Upper lobe of right lung (tissue), 1 donor: ENCODE results near the gene RAB29. TPM values are rescaled to one million over a fixed set of nuclear protein-coding genes. Genes with fewer than 3 reads are reported as not detected.
A peak's percentile ranks its signal among the peaks of the same experiment; 100 is the strongest.

ENCODE experiments used
- ATAC-seq: fragments of 200-7000 bp; cut with Tn5 transposase; one replicate; pipeline ENCODE4 v1.9.1; 2020; ENCODE audit warnings: mild to moderate bottlenecking, moderate library complexity
- DNase-seq: peaks from one replicate; pipeline ENCODE4 v3.0.0-alpha.2; 2020
- H3K27ac ChIP-seq: fragments of 200-600 bp; one replicate; pipeline ENCODE4 v1.8.0; 2022
- H3K27me3 ChIP-seq: fragments of 200-600 bp; one replicate; pipeline ENCODE4 v1.8.0; 2022; ENCODE audit warnings: mild to moderate bottlenecking
- H3K36me3 ChIP-seq: fragments of 200-600 bp; one replicate; pipeline ENCODE4 v1.8.0; 2022
- H3K4me1 ChIP-seq: fragments of 200-600 bp; one replicate; pipeline ENCODE4 v1.8.0; 2022
- H3K4me3 ChIP-seq: fragments of 200-600 bp; one replicate; pipeline ENCODE4 v1.8.0; 2022; ENCODE audit warnings: mild to moderate bottlenecking
- H3K9me3 ChIP-seq: fragments of 200-600 bp; one replicate; pipeline ENCODE4 v1.8.0; 2022
- intact Hi-C: fragments of 100-400 bp; cut with DNase I; formaldehyde crosslinking; loops from one replicate; pipeline ENCODE4 v1.11.0; 2022
- total RNA-seq: library from RNA; stranded (reverse); fragmentation: NEBNext Ultra II Directional; extraction: Animal tissue kit (Norgen Biotek cat#: 25700); gene quantifications from one replicate; pipeline ENCODE4 v1.2.1, GENCODE V29; 2021
- TF ChIP-seq, protein P1 (sequence below): fragments of 200-600 bp; IDR thresholded peaks from one replicate; pipeline ENCODE4 v1.8.0; 2022; ENCODE audit warnings: antibody characterized with exemption
- donor health status: DM: no; HTN: yes; CAD: no; lungs with severe emphysema.

The RAB29 gene
- total RNA-seq, 1 donor from 2014 or later: 24.7 TPM

DNA sequence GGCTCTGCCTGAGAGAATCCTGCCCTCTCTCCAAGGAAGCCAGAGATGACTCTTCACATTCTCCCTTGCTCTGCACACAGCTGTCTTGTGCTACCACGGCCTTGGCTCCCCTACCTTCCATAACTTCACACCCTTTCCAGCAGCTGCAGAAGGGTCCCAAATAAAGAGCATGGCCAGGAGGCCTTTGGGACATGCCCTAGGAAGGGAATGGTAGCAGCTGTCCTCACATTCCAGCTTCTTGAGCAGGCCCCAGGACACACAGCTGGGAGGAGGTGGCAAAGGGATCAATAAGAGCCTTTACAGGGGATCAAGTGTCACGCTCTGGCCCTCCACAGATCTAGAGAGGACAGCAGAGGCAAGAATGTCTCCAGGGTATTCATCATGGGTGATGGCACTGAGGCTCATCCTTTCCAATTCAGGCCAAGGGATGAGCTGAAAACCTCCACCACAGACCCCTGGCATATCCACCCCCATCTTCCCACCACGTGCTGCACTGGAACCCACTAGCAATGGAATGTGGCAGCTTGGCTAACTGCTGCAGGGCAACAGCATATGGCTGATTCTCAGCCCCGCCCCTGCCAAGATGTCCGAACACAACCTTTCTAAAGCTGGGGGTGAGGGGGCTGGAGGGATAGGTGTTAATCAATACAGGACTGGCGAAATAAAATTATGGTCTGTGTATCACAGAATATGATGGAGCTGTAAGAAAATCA lies 17.8 kb upstream of the RAB29 start:
- Histone ChIP-seq H3K36me3 (peaks cover 70% of the 10 kb centered on the region), H3K4me1 (no peaks in the 10 kb centered on the region), H3K9me3 (no peaks in the 10 kb centered on the region), H3K27me3 (no peaks in the 10 kb centered on the region), H3K27ac (no peak overlapping the region), H3K4me3 (no peak overlapping the region)
- TF ChIP-seq, protein P1, sequence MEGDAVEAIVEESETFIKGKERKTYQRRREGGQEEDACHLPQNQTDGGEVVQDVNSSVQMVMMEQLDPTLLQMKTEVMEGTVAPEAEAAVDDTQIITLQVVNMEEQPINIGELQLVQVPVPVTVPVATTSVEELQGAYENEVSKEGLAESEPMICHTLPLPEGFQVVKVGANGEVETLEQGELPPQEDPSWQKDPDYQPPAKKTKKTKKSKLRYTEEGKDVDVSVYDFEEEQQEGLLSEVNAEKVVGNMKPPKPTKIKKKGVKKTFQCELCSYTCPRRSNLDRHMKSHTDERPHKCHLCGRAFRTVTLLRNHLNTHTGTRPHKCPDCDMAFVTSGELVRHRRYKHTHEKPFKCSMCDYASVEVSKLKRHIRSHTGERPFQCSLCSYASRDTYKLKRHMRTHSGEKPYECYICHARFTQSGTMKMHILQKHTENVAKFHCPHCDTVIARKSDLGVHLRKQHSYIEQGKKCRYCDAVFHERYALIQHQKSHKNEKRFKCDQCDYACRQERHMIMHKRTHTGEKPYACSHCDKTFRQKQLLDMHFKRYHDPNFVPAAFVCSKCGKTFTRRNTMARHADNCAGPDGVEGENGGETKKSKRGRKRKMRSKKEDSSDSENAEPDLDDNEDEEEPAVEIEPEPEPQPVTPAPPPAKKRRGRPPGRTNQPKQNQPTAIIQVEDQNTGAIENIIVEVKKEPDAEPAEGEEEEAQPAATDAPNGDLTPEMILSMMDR: no peak
- ATAC-seq (no peak), DNase-seq (no peak)
- intact Hi-C loops: loop anchor here (10.0 kb wide), 1 partner anchor 122 kb away; no protein-coding TSS in a partner anchor

DNA sequence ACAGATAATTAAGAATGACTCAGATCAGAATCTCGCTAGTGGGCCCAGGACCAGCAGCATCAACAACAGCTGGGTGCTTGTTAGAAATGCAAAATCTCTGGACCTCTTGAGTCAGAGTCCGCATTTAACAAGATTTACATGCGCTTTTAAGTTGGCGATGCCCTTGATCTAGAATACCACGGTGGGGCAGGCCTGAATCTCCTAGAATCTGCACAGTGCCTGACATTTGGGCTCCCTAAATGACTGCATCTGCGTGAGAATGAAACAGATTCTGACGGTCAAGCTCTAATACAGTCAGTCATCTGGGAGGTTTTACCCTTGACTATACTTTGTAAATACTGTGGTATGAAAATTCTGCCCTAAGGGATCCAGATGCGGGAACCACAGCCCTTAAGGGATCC lies 17.2 kb upstream of the RAB29 start:
- intact Hi-C loops: loop anchor here (10.0 kb wide), 1 partner anchor 122 kb away; no protein-coding TSS in a partner anchor
- H3K27ac ChIP-seq: no peak overlapping the region
- TF ChIP-seq, protein P1: no peak
- no peaks in the 10 kb centered on the region for H3K9me3 ChIP-seq
- no peak for ATAC-seq
- no peaks in the 10 kb centered on the region for H3K27me3 ChIP-seq
- H3K4me1 ChIP-seq: no peaks in the 10 kb centered on the region
- H3K4me3 ChIP-seq: no peak overlapping the region
- peaks cover 64% of the 10 kb centered on the region for H3K36me3 ChIP-seq
- no peak for DNase-seq

DNA sequence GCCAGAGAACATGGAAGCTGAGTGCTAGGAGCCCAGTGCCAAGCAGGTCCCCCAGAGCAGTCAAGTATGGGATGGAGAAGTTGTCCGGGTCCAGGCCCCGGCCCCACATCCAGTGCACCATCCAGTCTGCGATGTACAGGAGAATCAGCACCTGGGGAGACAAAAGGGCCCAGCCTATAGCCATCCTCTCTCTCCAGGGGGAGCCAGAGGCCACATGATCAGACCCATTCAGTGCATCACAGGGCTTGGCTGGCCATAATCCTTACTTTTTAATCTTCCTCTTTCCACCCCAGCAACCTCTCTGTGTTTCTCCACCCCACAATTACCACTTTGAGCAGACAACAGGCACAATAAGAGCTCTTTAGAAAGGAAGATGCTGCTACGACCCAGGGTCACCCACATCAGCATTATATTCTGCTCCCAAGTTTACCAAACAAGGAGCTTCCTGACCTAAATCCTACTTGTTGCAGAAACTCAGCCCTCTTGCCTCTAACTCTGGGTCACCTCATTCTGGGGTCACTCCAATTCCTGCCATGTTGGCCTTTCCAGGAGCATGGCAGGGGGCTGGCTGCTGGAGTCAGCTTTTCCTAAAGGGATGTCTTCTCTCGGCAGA lies 16.4 kb upstream of the RAB29 start:
- ATAC-seq (peak; percentile 92), DNase-seq (no peak)
- Histone ChIP-seq H3K27me3 (no peaks in the 10 kb centered on the region), H3K4me3 (no peak overlapping the region), H3K4me1 (no peaks in the 10 kb centered on the region), H3K27ac (no peak overlapping the region), H3K36me3 (peaks cover 56% of the 10 kb centered on the region), H3K9me3 (no peaks in the 10 kb centered on the region)
- TF ChIP-seq, protein P1: peak; percentile 74
- intact Hi-C loops: loop anchor here (10.0 kb wide), 1 partner anchor 123 kb away; no protein-coding TSS in a partner anchor

DNA sequence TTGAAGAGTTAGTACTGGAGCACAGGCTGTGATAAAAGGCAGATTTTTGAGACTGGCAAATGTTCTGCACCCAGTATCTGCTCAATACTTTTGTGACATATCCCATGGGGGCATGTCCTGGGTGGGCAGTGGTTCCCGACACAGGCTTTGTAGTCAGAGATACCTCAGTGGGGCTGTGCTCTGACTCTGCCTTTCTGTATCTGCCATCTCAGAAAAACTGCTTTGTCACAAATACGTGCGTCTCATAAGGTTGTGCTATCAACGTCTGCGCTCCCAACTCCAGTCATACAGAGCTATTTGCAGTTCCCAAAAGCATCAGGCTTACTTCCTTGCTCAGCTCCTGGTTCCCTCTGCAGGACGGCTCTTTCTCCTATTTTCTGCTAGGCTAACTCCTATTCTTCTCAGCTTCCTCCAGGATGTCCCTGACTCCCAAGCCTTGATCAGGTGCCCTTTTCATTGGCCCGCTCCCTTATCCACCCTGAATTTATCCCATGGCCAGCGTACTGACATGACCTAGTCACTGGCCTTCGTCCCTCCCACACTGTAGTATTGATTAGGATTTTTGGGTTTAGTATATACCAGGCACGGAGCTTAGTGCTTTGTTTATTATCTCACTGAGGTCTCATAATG lies 12.1 kb upstream of the RAB29 start:
- TF ChIP-seq, protein P1: no peak
- no peak for DNase-seq

DNA sequence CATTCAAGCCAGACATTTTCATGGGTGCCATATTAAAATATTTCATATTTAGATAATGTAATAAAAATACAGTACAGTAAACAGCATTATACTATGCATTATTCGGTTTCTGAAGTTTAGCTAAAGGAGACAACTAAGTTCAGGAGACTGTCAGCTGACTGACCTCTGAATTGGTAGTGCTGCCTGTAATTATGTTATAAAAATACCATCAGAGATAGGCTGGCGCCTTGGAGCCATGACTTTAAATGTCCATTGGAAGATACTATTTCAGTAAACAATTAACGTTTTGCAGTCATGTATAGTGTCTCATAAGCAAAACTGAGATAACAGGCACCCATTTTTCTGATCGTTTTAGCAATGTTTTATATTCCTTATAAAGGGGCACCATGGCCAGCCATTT lies 11.3 kb upstream of the RAB29 start:
- Histone ChIP-seq H3K9me3 (no peaks in the 10 kb centered on the region), H3K4me1 (no peaks in the 10 kb centered on the region), H3K27ac (no peak overlapping the region), H3K36me3 (peaks cover 12% of the 10 kb centered on the region), H3K4me3 (no peak overlapping the region), H3K27me3 (no peaks in the 10 kb centered on the region)
- intact Hi-C loops: no loop called here
- TF ChIP-seq, protein P1: no peak
- DNase-seq (no peak), ATAC-seq (no peak)

More for the DNA sequence above, 12.1 kb upstream of the RAB29 start:
- intact Hi-C loops: no loop called here
- H3K9me3 ChIP-seq: no peaks in the 10 kb centered on the region
- ATAC-seq: no peak
- H3K4me3 ChIP-seq: no peak overlapping the region
- H3K36me3 ChIP-seq: peaks cover 15% of the 10 kb centered on the region
- no peaks in the 10 kb centered on the region for H3K27me3 ChIP-seq
- no peaks in the 10 kb centered on the region for H3K4me1 ChIP-seq
- no peak overlapping the region for H3K27ac ChIP-seq
